GM12878 (cell line): Measurements from ENCODE around the gene MT1X. TPM values are rescaled to one million over a fixed set of nuclear protein-coding genes. Genes with fewer than 3 reads are reported as not detected.

Experiments
- ATAC-seq: fragments of 200-7000 bp; cut with Tn5 transposase; 3 replicates; pipeline ENCODE4 v1.9.1; 2020; ENCODE audit warnings: mild to moderate bottlenecking, moderate library complexity
- BruUV-seq: library from RNA; stranded (reverse); fragments of 400-500 nt; replicated peaks from 2 replicates; lab custom pipeline; 2021; lab: Mats Ljungman, UMichigan
- CTCF ChIA-PET: fragments of 300-600 bp; sonication (Branson Sonifier 250); formaldehyde crosslinking; extraction: SDS; loops from one replicate; lab custom pipeline; 2021; ENCODE audit warnings: inconsistent platforms; lab: Yijun Ruan, JAX
- POLR2A ChIA-PET: fragments of 350-600 bp; formaldehyde crosslinking; extraction: SDS; loops from one replicate; lab custom pipeline; 2021; ENCODE audit warnings: inconsistent platforms; lab: Charles Lee
- RAD21 ChIA-PET: fragments of 300-600 bp; sonication (Branson Sonifier 250); formaldehyde crosslinking; loops from one replicate; lab custom pipeline; 2023; ENCODE audit warnings: antibody characterized with exemption; ENCODE audit not compliant: unreplicated experiment; lab: Charles Lee
- SMC1A ChIA-PET: fragments of 300-600 bp; sonication (Branson Sonifier 250); formaldehyde crosslinking; loops from one replicate; lab custom pipeline; 2023; ENCODE audit not compliant: unreplicated experiment, uncharacterized antibody; lab: Charles Lee
- DNase-seq: peaks from one replicate; pipeline ENCODE4 v3.0.0-alpha.2; 2011; ENCODE audit warnings: low read depth, low spot score
- FAIRE-seq: peaks from 3 replicates; lab custom pipeline; 2011; peaks lifted over from hg19 to GRCh38; lab: Jason Lieb, UNC
- H2AFZ ChIP-seq: 2 replicates; pipeline ENCODE4 v1.6.0; 2011; ENCODE audit warnings: low read depth, low read length, control low read depth; ENCODE audit not compliant: control insufficient read depth
- H3K27ac ChIP-seq: 2 replicates; pipeline ENCODE4 v1.5.1; 2011; ENCODE audit warnings: control low read depth; ENCODE audit not compliant: control insufficient read depth, insufficient read depth
- H3K27me3 ChIP-seq, 2 experiments: replicated peaks in 1 of 2; 2 replicates each; pipeline versions ENCODE4 v1.6.0 to v1.6.1; 2011; ENCODE audit warnings: low read length in 1 of 2; ENCODE audit not compliant: control insufficient read depth in 2 of 2, insufficient read depth in 2 of 2
- H3K36me3 ChIP-seq, 2 experiments: 2 replicates each; pipeline ENCODE4 v1.5.1; 2011; ENCODE audit warnings: low read length in 1 of 2; ENCODE audit not compliant: control insufficient read depth in 2 of 2, insufficient read depth in 2 of 2
- H3K4me1 ChIP-seq: 2 replicates; pipeline ENCODE4 v1.6.1; 2011; ENCODE audit warnings: mild to moderate bottlenecking, low read length, moderate library complexity, mixed read lengths; ENCODE audit not compliant: control insufficient read depth, insufficient read depth
- H3K4me2 ChIP-seq: 2 replicates; pipeline ENCODE4 v1.6.0; 2011; ENCODE audit warnings: control low read depth; ENCODE audit not compliant: control insufficient read depth, insufficient read depth
- H3K4me3 ChIP-seq: fragments of 200-600 bp; sonication (generic); 2 replicates; pipeline ENCODE4 v1.5.1; 2016
- H3K79me2 ChIP-seq: 2 replicates; pipeline ENCODE4 v1.6.0; 2011; ENCODE audit warnings: low read length; ENCODE audit not compliant: control insufficient read depth, insufficient read depth
- H3K9ac ChIP-seq: 2 replicates; pipeline ENCODE4 v1.8.0; 2011; ENCODE audit warnings: low read length, control low read depth, mixed read lengths; ENCODE audit not compliant: control insufficient read depth, insufficient read depth
- H3K9me3 ChIP-seq: replicated peaks from 3 replicates; pipeline ENCODE4 v1.5.1; 2011; ENCODE audit warnings: mild to moderate bottlenecking, low read length; ENCODE audit not compliant: control insufficient read depth, insufficient read depth
- H4K20me1 ChIP-seq: 2 replicates; pipeline ENCODE4 v1.6.0; 2011; ENCODE audit not compliant: control insufficient read depth, insufficient read depth
- BHLHE40 ChIP-seq, 2 experiments: fragments of 450-650 bp in 1 of 2; IDR thresholded peaks; 2 replicates each; pipeline ENCODE4 v1.6.1; 2011 to 2017; ENCODE audit warnings: low read depth in 2 of 2, borderline replicate concordance in 1 of 2, improper control_type of control experiment in 1 of 2, low read length in 1 of 2, mild to moderate bottlenecking in 1 of 2
- CREB1 ChIP-seq: IDR thresholded peaks from 2 replicates; pipeline ENCODE4 v1.6.1; 2012; ENCODE audit warnings: low read depth, mild to moderate bottlenecking, inconsistent platforms
- E2F4 ChIP-seq: IDR thresholded peaks from 2 replicates; pipeline ENCODE4 v1.6.1; 2012; ENCODE audit warnings: low read depth, low read length, improper control_type of control experiment
- ETV6 ChIP-seq, 2 experiments: fragments of 450-650 bp in 1 of 2; IDR thresholded peaks in 1 of 2; conservative IDR thresholded peaks in 1 of 2; 2 replicates each; pipeline ENCODE4 v1.6.1; 2014; ENCODE audit warnings: antibody characterized with exemption in 1 of 2, borderline replicate concordance in 1 of 2, low read depth in 1 of 2, mild to moderate bottlenecking in 1 of 2, moderate library complexity in 1 of 2
- KDM1A ChIP-seq: fragments of 200-600 bp; sonication (generic); IDR thresholded peaks from 2 replicates; pipeline ENCODE4 v1.6.1; 2016; ENCODE audit warnings: borderline replicate concordance
- MEF2B ChIP-seq: fragments of 450-650 bp; IDR thresholded peaks from 2 replicates; pipeline ENCODE4 v1.6.1; 2018; ENCODE audit warnings: mild to moderate bottlenecking, moderate library complexity; ENCODE audit not compliant: partially characterized antibody, poor library complexity, severe bottlenecking
- WGBS: methylation state at CpG from one replicate; pipeline ENCODE4 v1.1.6; 2016; ENCODE audit warnings: low lambda C conversion rate; ENCODE audit not compliant: insufficient replicate concordance, insufficient coverage; ENCODE audit errors: missing lambda C conversion rate; 5-methylcytosine and 5-hydroxymethylcytosine counted together
- in situ Hi-C: fragments of 300-500 bp; cut with MboI; formaldehyde crosslinking; loops from 9 replicates; pipeline ENCODE4 v1.14.3; 2018; ENCODE audit warnings: mixed read lengths
- intact Hi-C: fragments of 100-400 bp; cut with micrococcal nuclease; formaldehyde crosslinking; loops from one replicate; pipeline ENCODE4 v1.14.2; 2022; ENCODE audit not compliant: unreplicated experiment
- polyA plus RNA-seq, 11 experiments: library from polyadenylated mRNA; depleted of rRNA in 4 of 11; unstranded in 6 of 11; stranded (reverse) in 5 of 11; fragments of >200 nt; fragmentation: Nextera tagmentation in 4 of 11; fragmentation: Illumina TruSeq in 1 of 11; extraction: Ambion mirVana in 4 of 11; extraction: Trizol in 1 of 11; gene quantifications; 1 replicate in 1 of 11; 2 replicates in 10 of 11; pipeline versions ENCODE4 v1.2.1 to v1.2.3, GENCODE V29; 2011 to 2016; ENCODE audit warnings: inconsistent platforms in 2 of 11, missing spikeins in 2 of 11, low read depth in 1 of 11
- total RNA-seq, 4 experiments: library from RNA; depleted of rRNA in 3 of 4; stranded (reverse); fragments of >200 nt in 3 of 4; fragmentation: Illumina TruSeq in 1 of 4; extraction: Trizol in 1 of 4; gene quantifications; 2 replicates each; pipeline versions ENCODE4 v1.2.1 to v1.2.3, GENCODE V29; 2013 to 2021

Gene MT1X
- total and polyA plus RNA-seq, 10 of the 15 experiments (the other 5 are each of a cell fraction or from before 2014, with no cell fraction given), result 5.8 to 65.6 (median 15.4) TPM

- Histone ChIP-seq H4K20me1 (no peaks in the 10 kb centered on the region), H3K79me2 (no peaks in the 10 kb centered on the region), H3K36me3 (no peaks in the 10 kb centered on the region), H3K4me1 (peaks cover 2% of the 10 kb centered on the region; the same call in 1 of the 2 replicates), H2AFZ (no peak overlapping the region), H3K4me3 (no peak overlapping the region), H3K9ac (no peak overlapping the region), H3K9me3 (no peaks in the 10 kb centered on the region; the same call in 2 of the 3 replicates), H3K4me2 (no peak overlapping the region), H3K27ac (no peak overlapping the region), H3K27me3 (no peaks in the 10 kb centered on the region)
- SMC1A ChIA-PET, result interaction anchor here (0.8 to 3.8 kb wide), 5 partner anchors 8 to 14 kb away, joined by 3 to 19 read pairs (median 3); no protein-coding TSS in a partner anchor
- 67% methylated on average over 4 of the region's 4 CpGs for WGBS
- RAD21 ChIA-PET, result interaction anchor here (0.5 to 2.6 kb wide), 2 partner anchors 13 to 333 kb away, joined by 3 to 18 read pairs; no protein-coding TSS in a partner anchor
- in situ Hi-C loops (no loop called here), intact Hi-C loops (no loop called here)
- TF ChIP-seq KDM1A (no peak), ETV6 (conservative IDR thresholded peaks at IDR 0.05 in 1 of 2, IDR thresholded peaks at IDR 0.05 in 1 of 2; ENCODE audit: borderline replicate concordance in 1 of 2, low read depth in 1 of 2) (no peak), BHLHE40 (IDR thresholded peaks at IDR 0.05; ENCODE audit: borderline replicate concordance in 1 of 2, low read depth in 2 of 2, low read length in 1 of 2) (no peak), CREB1 (no peak), MEF2B (no peak), E2F4 (no peak)
- no TSS peak for BruUV-seq
- ATAC-seq, result no peak
- FAIRE-seq, result no peak
- no peak for DNase-seq
- POLR2A ChIA-PET, result no interaction called here
- CTCF ChIA-PET, result interaction anchor here (0.7 kb wide), 1 partner anchor 75 kb away, joined by 3 read pairs; no protein-coding TSS in a partner anchor
Observed at GRCh38 chr16:56715126-56715525, 32.9 kb downstream of the MT1X start.
